A549 (cell line): ENCODE results near the gene ZNF534. TPM values are rescaled to one million over a fixed set of nuclear protein-coding genes. Genes with fewer than 3 reads are reported as not detected.

ENCODE experiments used
- ATAC-seq, 2 experiments: fragments of 200-7000 bp in 1 of 2; fragments of >200 bp in 1 of 2; cut with Nextera tagmentation in 1 of 2; cut with Tn5 transposase in 1 of 2; 3 replicates each; pipeline versions ENCODE4 v1.8.0 to v1.9.1; 2018 to 2020; ENCODE audit warnings: mild to moderate bottlenecking in 1 of 2, moderate library complexity in 1 of 2
- CTCF ChIA-PET: fragments of 300-600 bp; sonication (Branson Sonifier 250); formaldehyde crosslinking; extraction: SDS; loops from one replicate; lab custom pipeline; 2021; ENCODE audit warnings: antibody characterized with exemption, inconsistent platforms; lab: Yijun Ruan, JAX
- POLR2A ChIA-PET: fragments of 350-600 bp; formaldehyde crosslinking; extraction: SDS; loops from one replicate; lab custom pipeline; 2021; ENCODE audit warnings: antibody characterized with exemption, inconsistent platforms; lab: Yijun Ruan, JAX
- DNase-seq, 2 experiments: peaks; one replicate each; pipeline versions ENCODE4 v3.0.0 to v3.0.0-alpha.2; 2011 to 2016; ENCODE audit warnings: low read depth in 1 of 2, low spot score in 1 of 2
- FAIRE-seq: peaks from 2 replicates; lab custom pipeline; 2011; peaks lifted over from hg19 to GRCh38; lab: Jason Lieb, UNC
- H3K27ac ChIP-seq, 2 experiments: fragments of >200 bp; sonication (Bioruptor Twin); formaldehyde crosslinking; 3 replicates each; pipeline ENCODE4 v1.5.1; 2016 to 2017
- H3K4me1 ChIP-seq: fragments of >200 bp; sonication (Bioruptor Twin); formaldehyde crosslinking; 3 replicates; pipeline ENCODE4 v1.6.1; 2016
- H3K4me2 ChIP-seq: fragments of >200 bp; sonication (Bioruptor Twin); formaldehyde crosslinking; 3 replicates; pipeline ENCODE4 v1.6.1; 2016
- H3K4me3 ChIP-seq: fragments of >200 bp; sonication (Bioruptor Twin); formaldehyde crosslinking; 3 replicates; pipeline ENCODE4 v1.5.1; 2016
- H3K9me3 ChIP-seq: fragments of >200 bp; sonication (Bioruptor Twin); formaldehyde crosslinking; 3 replicates; pipeline ENCODE4 v1.6.1; 2016
- CBX8 ChIP-seq: fragments of 200-600 bp; sonication (generic); IDR thresholded peaks from 2 replicates; pipeline ENCODE4 v1.6.1; 2016
- CEBPB ChIP-seq, 2 experiments: fragments of >200 bp in 1 of 2; sonication (Bioruptor Twin) in 1 of 2; formaldehyde crosslinking in 1 of 2; IDR thresholded peaks; 2 replicates each; pipeline ENCODE4 v1.6.1; 2012 to 2016
- CTCF ChIP-seq: fragments of >200 bp; sonication (Bioruptor Twin); formaldehyde crosslinking; IDR thresholded peaks from 3 replicates; pipeline ENCODE4 v1.5.1; 2016
- EHMT2 ChIP-seq: fragments of 200-600 bp; sonication (generic); IDR thresholded peaks from 2 replicates; pipeline ENCODE4 v1.6.1; 2016; ENCODE audit warnings: antibody characterized with exemption, low read depth, mild to moderate bottlenecking, moderate library complexity
- ELK1 ChIP-seq: fragments of 150-350 bp; IDR thresholded peaks from 2 replicates; pipeline ENCODE4 v1.6.1; 2014; ENCODE audit warnings: low read depth, mild to moderate bottlenecking, low read length
- GATA3 ChIP-seq: IDR thresholded peaks from 2 replicates; pipeline ENCODE4 v1.6.1; 2012; ENCODE audit warnings: borderline replicate concordance
- HMGXB4 ChIP-seq: fragments of 250-450 bp; sonication (Bioruptor Pico); IDR thresholded peaks from 2 replicates; pipeline ENCODE4 v1.5.0; 2021; ENCODE audit warnings: mild to moderate bottlenecking, moderate library complexity, borderline replicate concordance
- HOXA7 ChIP-seq: fragments of 250-450 bp; sonication (Bioruptor Pico); IDR thresholded peaks from 2 replicates; pipeline ENCODE4 v1.5.0; 2020; ENCODE audit warnings: mild to moderate bottlenecking, moderate library complexity
- HOXB13 ChIP-seq: fragments of 250-450 bp; sonication (Bioruptor Pico); IDR thresholded peaks from 2 replicates; pipeline ENCODE4 v1.5.0; 2020; ENCODE audit warnings: low read depth, mild to moderate bottlenecking, moderate library complexity
- HOXB5 ChIP-seq: fragments of 250-450 bp; sonication (Bioruptor Pico); IDR thresholded peaks from 2 replicates; pipeline ENCODE4 v1.5.0; 2020; ENCODE audit warnings: mild to moderate bottlenecking, moderate library complexity
- JUN ChIP-seq, 2 experiments: fragments of >200 bp; sonication (Bioruptor Twin); formaldehyde crosslinking; IDR thresholded peaks; 2 replicates in 1 of 2; 3 replicates in 1 of 2; pipeline ENCODE4 v1.6.1; 2016 to 2017
- KDM5A ChIP-seq: fragments of 200-600 bp; sonication (generic); IDR thresholded peaks from 2 replicates; pipeline ENCODE4 v1.6.1; 2016; ENCODE audit warnings: antibody characterized with exemption, mild to moderate bottlenecking
- MAX ChIP-seq: IDR thresholded peaks from 2 replicates; pipeline ENCODE4 v1.6.1; 2012
- MAZ ChIP-seq: fragments of 150-350 bp; IDR thresholded peaks from 2 replicates; pipeline ENCODE4 v1.6.1; 2014; ENCODE audit warnings: antibody characterized with exemption, low read depth, low read length, borderline replicate concordance
- NR3C1 ChIP-seq: fragments of >200 bp; sonication (Bioruptor Twin); formaldehyde crosslinking; IDR thresholded peaks from 3 replicates; pipeline ENCODE4 v1.6.1; 2017
- PBX3 ChIP-seq: IDR thresholded peaks from 2 replicates; pipeline ENCODE4 v1.6.1; 2012
- POLR2A ChIP-seq: IDR thresholded peaks from 2 replicates; pipeline ENCODE4 v1.6.1; 2012; ENCODE audit warnings: mild to moderate bottlenecking, low read length
- POLR2AphosphoS2 ChIP-seq: conservative IDR thresholded peaks from 2 replicates; pipeline ENCODE4 v1.6.1; 2012; ENCODE audit warnings: low read length, improper control_type of control experiment, inconsistent platforms
- RFX5 ChIP-seq: fragments of 450-650 bp; IDR thresholded peaks from 2 replicates; pipeline ENCODE4 v1.7.1; 2014; ENCODE audit warnings: antibody characterized with exemption, mild to moderate bottlenecking, moderate library complexity
- SMC3 ChIP-seq: fragments of >200 bp; sonication (Bioruptor Twin); formaldehyde crosslinking; IDR thresholded peaks from 3 replicates; pipeline ENCODE4 v1.6.1; 2018; ENCODE audit warnings: inconsistent platforms
- SREBF2 ChIP-seq: fragments of 450-650 bp; IDR thresholded peaks from 2 replicates; pipeline ENCODE4 v1.6.1; 2014; ENCODE audit warnings: mild to moderate bottlenecking, moderate library complexity
- ZFP36 ChIP-seq: fragments of 450-650 bp; IDR thresholded peaks from 2 replicates; pipeline ENCODE4 v1.6.1; 2014; ENCODE audit warnings: borderline replicate concordance; ENCODE audit not compliant: partially characterized antibody
- ZSCAN20 ChIP-seq: fragments of 250-450 bp; sonication (Bioruptor Pico); IDR thresholded peaks from 2 replicates; pipeline ENCODE4 v1.8.0; 2022; ENCODE audit warnings: mild to moderate bottlenecking, moderate library complexity
- WGBS: methylation state at CpG from one replicate; pipeline ENCODE4 v1.1.6; 2017; ENCODE audit errors: missing lambda C conversion rate; 5-methylcytosine and 5-hydroxymethylcytosine counted together
- polyA plus RNA-seq, 4 experiments: library from polyadenylated mRNA; depleted of rRNA in 3 of 4; stranded (reverse); fragments of >200 nt; fragmentation: RNase III in 1 of 4; extraction: RNeasy Plus Mini Kit Qiagen cat#74134 plus additional on column Dnase treatment in 1 of 4; gene quantifications; 2 replicates in 3 of 4; 3 replicates in 1 of 4; pipeline ENCODE4 v1.2.3, GENCODE V29; 2011 to 2017

ZNF534 gene
- polyA plus RNA-seq, 2 of the 4 experiments (the other 2 are of a cell fraction): not detected

GRCh38 chr19:52397310-52398080 lies 31.5 kb upstream of the ZNF534 start, which contains the start of gene ZNF528:
Gene ZNF528, plus strand, starts transcription at chr19:52397849. Its CDS starts 4,165 bp downstream, at chr19:52402014.
- H3K9me3 ChIP-seq: peaks cover 73% of the 10 kb centered on the region
- 18% methylated on average over 30 of the region's 36 CpGs for WGBS
- no peak for TF ChIP-seq CTCF
- no peak for TF ChIP-seq POLR2A
- no peak for TF ChIP-seq MAX
- TF ChIP-seq HOXB5: no peak
- TF ChIP-seq HMGXB4 (CRISPR knock-in tag): no peak
- TF ChIP-seq SREBF2: no peak
- TF ChIP-seq RFX5: no peak
- no peak for TF ChIP-seq CBX8
- no peak for TF ChIP-seq KDM5A
- peak; percentile 6 to 52 for DNase-seq
- no peak within 1 kb of the TSS for H3K4me3 ChIP-seq
- no peak for FAIRE-seq
- POLR2A ChIA-PET: no interaction called here
- CTCF ChIA-PET: interaction anchor here (0.6 kb wide), 1 partner anchor 378 kb away, joined by 3 read pairs; no protein-coding TSS in a partner anchor
- H3K27ac ChIP-seq: no peak within 1 kb of the TSS
- ATAC-seq: peak in 1 of 2 experiments; percentile 69; a peak in 3 of 6 replicates
- no peak within 1 kb of the TSS for H3K4me2 ChIP-seq
- no peaks in the 10 kb centered on the region for H3K4me1 ChIP-seq

GRCh38 chr19:52398081-52398441 lies 30.9 kb upstream of the ZNF534 start:
- ChIA-PET POLR2A (no interaction called here), CTCF (interaction anchor here (0.6 kb wide), 1 partner anchor 378 kb away, joined by 3 read pairs; no protein-coding TSS in a partner anchor)
- 10% methylated on average over 14 of the region's 14 CpGs for WGBS
- FAIRE-seq: no peak
- H3K9me3 ChIP-seq: peaks cover 78% of the 10 kb centered on the region
- no peak overlapping the region for H3K4me3 ChIP-seq
- TF ChIP-seq HOXB13 (CRISPR knock-in tag): no peak
- TF ChIP-seq MAZ: no peak
- no peak for TF ChIP-seq ZFP36
- TF ChIP-seq JUN (IDR thresholded peaks at IDR 0.05): no peak
- TF ChIP-seq CTCF: no peak
- no peak for TF ChIP-seq HOXA7 (CRISPR knock-in tag)
- TF ChIP-seq KDM5A: no peak
- no peak overlapping the region for H3K27ac ChIP-seq
- H3K4me2 ChIP-seq: no peak overlapping the region
- ATAC-seq: no peak
- no peak for DNase-seq
- no peaks in the 10 kb centered on the region for H3K4me1 ChIP-seq

GRCh38 chr19:52410276-52410675 lies 18.7 kb upstream of the ZNF534 start:
- FAIRE-seq (no peak), ATAC-seq (no peak), DNase-seq (no peak)
- TF ChIP-seq PBX3 (no peak), HMGXB4 (CRISPR knock-in tag) (no peak), POLR2AphosphoS2 (no peak), GATA3 (no peak), EHMT2 (no peak), SREBF2 (no peak), CEBPB (IDR thresholded peaks at IDR 0.05) (no peak), SMC3 (no peak), NR3C1 (no peak), ELK1 (no peak), ZSCAN20 (CRISPR knock-in tag) (no peak)

More at GRCh38 chr19:52410276-52410675, 18.7 kb upstream of the ZNF534 start:
- H3K9me3 ChIP-seq: peaks cover 69% of the 10 kb centered on the region
- 50% methylated on average over 6 of the region's 6 CpGs for WGBS
- H3K4me2 ChIP-seq: no peak overlapping the region
- no peak overlapping the region for H3K27ac ChIP-seq
- H3K4me1 ChIP-seq: no peaks in the 10 kb centered on the region
- CTCF ChIA-PET: no interaction called here
- no peak overlapping the region for H3K4me3 ChIP-seq
- POLR2A ChIA-PET: no interaction called here
